HAP-1 (cell line): ENCODE results near the gene DNASE1L3.
"Not testable (repeated sequence)": the region's sequence is repeated elsewhere in the genome, so short reads cannot be mapped to it uniquely, and the experiment has no call there.

Source experiments
- DNase-seq, 2 experiments: peaks; one replicate each; pipeline ENCODE4 v3.0.0-alpha.2; 2016 to 2020; ENCODE audit warnings: low spot score in 2 of 2
- H3K27me3 ChIP-seq: fragments of 250-450 bp; sonication (Bioruptor Pico); 2 replicates; pipeline ENCODE4 v1.5.1; 2020; ENCODE audit warnings: low read depth, mild to moderate bottlenecking, moderate library complexity
- H3K36me3 ChIP-seq: fragments of 250-450 bp; sonication (Bioruptor Pico); replicated peaks from 2 replicates; pipeline ENCODE4 v1.5.1; 2020; ENCODE audit warnings: mild to moderate bottlenecking
- H3K4me1 ChIP-seq: fragments of 250-450 bp; sonication (Bioruptor Pico); 2 replicates; pipeline ENCODE4 v1.5.1; 2020; ENCODE audit warnings: mild to moderate bottlenecking
- H3K4me3 ChIP-seq: fragments of 250-450 bp; sonication (Bioruptor Pico); 2 replicates; pipeline ENCODE4 v1.5.1; 2020; ENCODE audit warnings: mild to moderate bottlenecking, moderate library complexity
- H3K9me3 ChIP-seq: fragments of 250-450 bp; sonication (Bioruptor Pico); 2 replicates; pipeline ENCODE4 v1.5.1; 2020; ENCODE audit warnings: mild to moderate bottlenecking, moderate library complexity
- in situ Hi-C: fragments of 300-500 bp; cut with MboI; formaldehyde crosslinking; loops from 3 replicates; pipeline ENCODE4 v1.14.3; 2020; ENCODE audit warnings: low sequenced_read_pairs, inconsistent platforms, mixed read lengths

The DNASE1L3 gene

GRCh38 chr3:58210761-58211460 lies at the start of gene DNASE1L3:
DNASE1L3 (minus strand) TSS chr3:58210972; CDS start chr3:58210906, 66 bp downstream.
- Histone ChIP-seq H3K4me1 (no peaks in the 10 kb centered on the region), H3K36me3 (no peaks in the 10 kb centered on the region), H3K4me3 (no peak within 1 kb of the TSS), H3K27me3 (peaks cover 10% of the 10 kb centered on the region; the same call in 1 of the 2 replicates), H3K9me3 (no peaks in the 10 kb centered on the region)
- in situ Hi-C loops = no loop called here
- DNase-seq = no peak

- no peak overlapping the region for H3K4me3 ChIP-seq
- no peaks in the 10 kb centered on the region for H3K9me3 ChIP-seq
- in situ Hi-C loops = no loop called here
- DNase-seq = no peak
- H3K4me1 ChIP-seq = no peaks in the 10 kb centered on the region
- H3K36me3 ChIP-seq = 0 out of 2 replicates have a peak, but pooled peaks cover 5% of the 10 kb centered on the region
- no peaks in the 10 kb centered on the region for H3K27me3 ChIP-seq
These were observed 49.5 kb upstream of the DNASE1L3 start for GRCh38 chr3:58260261-58260731.

GRCh38 chr3:58258392-58259055 lies 47.8 kb upstream of the DNASE1L3 start:
- H3K4me3 ChIP-seq = no peak overlapping the region
- H3K36me3 ChIP-seq = 0 out of 2 replicates have a peak, but pooled peaks cover 5% of the 10 kb centered on the region
- DNase-seq = no peak
- H3K4me1 ChIP-seq = no peaks in the 10 kb centered on the region
- no peaks in the 10 kb centered on the region for H3K27me3 ChIP-seq
- H3K9me3 ChIP-seq = no peaks in the 10 kb centered on the region
- in situ Hi-C loops = no loop called here

- no peak for DNase-seq
- H3K4me3 ChIP-seq = no peak overlapping the region
- no peaks in the 10 kb centered on the region for H3K9me3 ChIP-seq
- H3K4me1 ChIP-seq = no peaks in the 10 kb centered on the region
- H3K36me3 ChIP-seq = 0 out of 2 replicates have a peak, but pooled peaks cover 5% of the 10 kb centered on the region
- H3K27me3 ChIP-seq = no peaks in the 10 kb centered on the region
- in situ Hi-C loops = no loop called here
These were observed 45.7 kb upstream of the DNASE1L3 start for GRCh38 chr3:58256511-58256910.

- DNase-seq = no peak
These were observed 45.3 kb upstream of the DNASE1L3 start for GRCh38 chr3:58256061-58256460.

GRCh38 chr3:58254144-58254543 lies 43.4 kb upstream of the DNASE1L3 start:
- Histone ChIP-seq H3K36me3 (0 out of 2 replicates have a peak, but pooled peaks cover 5% of the 10 kb centered on the region), H3K27me3 (no peaks in the 10 kb centered on the region), H3K4me1 (peaks cover 3% of the 10 kb centered on the region; the same call in 1 of the 2 replicates), H3K9me3 (no peaks in the 10 kb centered on the region), H3K4me3 (no peak overlapping the region)
- no peak for DNase-seq
- in situ Hi-C loops = no loop called here

More at GRCh38 chr3:58256061-58256460, 45.3 kb upstream of the DNASE1L3 start:
- 0 out of 2 replicates have a peak, but pooled peaks cover 5% of the 10 kb centered on the region for H3K36me3 ChIP-seq
- no peaks in the 10 kb centered on the region for H3K9me3 ChIP-seq
- no peaks in the 10 kb centered on the region for H3K27me3 ChIP-seq
- in situ Hi-C loops = no loop called here
- H3K4me1 ChIP-seq = no peaks in the 10 kb centered on the region
- H3K4me3 ChIP-seq = no peak overlapping the region

- Histone ChIP-seq H3K9me3 (no peaks in the 10 kb centered on the region), H3K27me3 (no peaks in the 10 kb centered on the region), H3K36me3 (no peaks in the 10 kb centered on the region), H3K4me3 (no peak overlapping the region), H3K4me1 (peaks cover 5% of the 10 kb centered on the region; the same call in 1 of the 2 replicates)
- in situ Hi-C loops = no loop called here
- DNase-seq = no peak
These were observed 40.9 kb upstream of the DNASE1L3 start for GRCh38 chr3:58251631-58252035.

GRCh38 chr3:58250093-58250707 lies 39.4 kb upstream of the DNASE1L3 start:
- DNase-seq = no peak
- H3K4me3 ChIP-seq = no peak overlapping the region
- H3K4me1 ChIP-seq = peaks cover 5% of the 10 kb centered on the region; the same call in 1 of the 2 replicates
- no peaks in the 10 kb centered on the region for H3K36me3 ChIP-seq
- no peaks in the 10 kb centered on the region for H3K9me3 ChIP-seq
- H3K27me3 ChIP-seq = no peaks in the 10 kb centered on the region
- in situ Hi-C loops = no loop called here

- peak in 1 of 2 experiments; percentile 29 for DNase-seq
- H3K9me3 ChIP-seq = no peaks in the 10 kb centered on the region
- H3K4me1 ChIP-seq = peaks cover 5% of the 10 kb centered on the region; the same call in 1 of the 2 replicates
- no peaks in the 10 kb centered on the region for H3K36me3 ChIP-seq
- H3K4me3 ChIP-seq = no peak overlapping the region
- H3K27me3 ChIP-seq = no peaks in the 10 kb centered on the region
- in situ Hi-C loops = no loop called here
These were observed 38.8 kb upstream of the DNASE1L3 start for GRCh38 chr3:58249358-58250092.

- Histone ChIP-seq H3K27me3 (no peaks in the 10 kb centered on the region), H3K36me3 (no peaks in the 10 kb centered on the region), H3K9me3 (no peaks in the 10 kb centered on the region), H3K4me3 (no peak overlapping the region), H3K4me1 (peaks cover 5% of the 10 kb centered on the region; the same call in 1 of the 2 replicates)
- in situ Hi-C loops = no loop called here
- DNase-seq = no peak
These were observed 35.6 kb upstream of the DNASE1L3 start for GRCh38 chr3:58246148-58247047.

- Histone ChIP-seq H3K9me3 (no peaks in the 10 kb centered on the region), H3K27me3 (no peaks in the 10 kb centered on the region), H3K36me3 (no peaks in the 10 kb centered on the region), H3K4me1 (peaks cover 2% of the 10 kb centered on the region; the same call in 1 of the 2 replicates), H3K4me3 (no peak overlapping the region)
- in situ Hi-C loops = no loop called here
- no peak for DNase-seq
These were observed 33.3 kb upstream of the DNASE1L3 start for GRCh38 chr3:58243976-58244585.

GRCh38 chr3:58242860-58243259 lies 32.1 kb upstream of the DNASE1L3 start:
- in situ Hi-C loops, DNase-seq, H3K36me3 ChIP-seq, H3K9me3 ChIP-seq, H3K27me3 ChIP-seq, H3K4me1 ChIP-seq, H3K4me3 ChIP-seq: not testable (repeated sequence)
